ENCODE results near the gene LEP.
"Not testable (repeated sequence)": the region's sequence is repeated elsewhere in the genome, so short reads cannot be mapped to it uniquely, and the experiment has no call there.

Gene LEP

DNA sequence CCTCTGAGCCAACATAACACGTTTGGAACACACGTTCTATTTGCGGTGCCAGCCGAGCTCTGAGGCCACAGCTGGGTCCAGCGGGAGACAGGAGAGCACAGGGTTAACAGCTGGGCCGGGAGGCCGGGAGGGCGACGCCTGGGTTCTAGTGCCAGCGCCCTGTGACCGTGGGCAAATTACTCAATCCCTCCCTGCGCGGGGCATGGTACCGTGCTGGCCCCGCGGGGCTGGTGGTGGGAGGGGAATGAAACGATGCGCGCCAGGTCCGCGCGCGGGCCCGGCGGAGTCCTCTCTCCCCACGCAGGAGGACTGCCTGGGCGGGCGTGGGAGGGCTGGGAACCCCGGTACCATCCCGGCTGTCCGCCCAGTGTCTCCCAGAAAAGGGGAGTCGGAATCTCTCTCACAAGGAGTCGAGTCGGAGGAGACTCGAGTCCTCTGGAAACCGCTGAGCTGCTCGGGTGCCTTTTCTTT is 30.4 kb downstream of the LEP start:
- DNase-seq (ENCODE audit: low read depth in 1 of 2, low spot score in 1 of 2), result no peak

DNA sequence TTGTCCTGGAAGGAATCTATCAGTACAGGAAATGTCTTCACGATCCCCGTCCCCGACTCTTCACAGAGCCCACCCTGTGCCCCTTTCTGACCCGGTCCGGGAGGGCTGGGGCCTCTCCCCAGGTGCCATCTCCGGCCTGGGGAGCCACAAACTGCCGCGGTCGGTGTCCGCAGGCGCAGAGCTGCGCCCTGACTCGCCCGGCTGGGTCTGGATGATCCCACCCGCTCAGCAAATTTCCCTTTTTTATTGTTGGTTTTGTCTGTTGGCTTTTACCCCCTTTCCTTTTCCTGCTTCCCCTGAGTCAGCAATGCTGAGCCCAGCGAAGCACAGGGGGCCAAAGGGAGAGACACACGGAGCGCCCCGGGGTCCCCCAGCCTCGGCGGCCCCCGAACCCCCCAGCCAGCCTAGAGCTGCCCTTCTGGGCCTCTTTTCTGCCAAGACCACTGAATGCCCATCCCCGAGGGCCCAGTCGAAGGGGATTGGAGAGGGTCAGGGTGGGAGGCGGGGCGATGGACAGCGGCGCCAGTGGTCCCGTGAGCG is 30.9 kb downstream of the LEP start:
- DNase-seq (ENCODE audit: low read depth in 1 of 2, low spot score in 1 of 2), result no peak

DNA sequence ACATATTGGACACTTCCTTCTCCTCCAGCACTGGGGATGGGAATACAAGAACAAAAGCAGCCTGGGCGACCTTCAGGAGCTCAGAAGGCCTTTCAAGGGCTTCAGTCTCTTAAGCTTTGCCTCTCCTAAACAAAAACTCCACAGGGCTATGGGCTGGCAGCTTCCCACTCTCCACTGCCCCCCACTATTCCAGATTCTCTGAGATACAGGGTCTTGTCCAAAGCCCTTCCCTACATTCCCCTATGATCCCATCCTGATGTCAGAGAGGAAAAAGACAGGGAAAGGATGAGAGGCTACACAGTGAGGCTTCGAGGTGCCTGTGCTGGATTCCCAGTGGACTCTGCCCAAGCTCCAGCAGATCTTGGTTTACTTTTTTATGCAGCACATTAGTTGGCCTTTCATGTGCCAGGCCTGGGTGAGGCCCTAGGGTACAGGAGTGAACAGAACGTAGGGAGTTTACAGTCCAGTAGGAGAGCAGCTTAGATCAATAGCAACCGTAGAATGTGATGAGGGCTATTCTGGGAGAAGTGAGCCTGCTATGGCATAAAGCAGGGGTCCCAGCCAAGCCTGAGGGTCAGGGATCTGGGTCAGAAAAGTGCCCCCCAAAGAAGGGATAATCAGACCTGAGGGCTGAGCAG is 33.3 kb downstream of the LEP start:
- DNase-seq (ENCODE audit: low read depth in 1 of 2, low spot score in 1 of 2), result no peak

DNA sequence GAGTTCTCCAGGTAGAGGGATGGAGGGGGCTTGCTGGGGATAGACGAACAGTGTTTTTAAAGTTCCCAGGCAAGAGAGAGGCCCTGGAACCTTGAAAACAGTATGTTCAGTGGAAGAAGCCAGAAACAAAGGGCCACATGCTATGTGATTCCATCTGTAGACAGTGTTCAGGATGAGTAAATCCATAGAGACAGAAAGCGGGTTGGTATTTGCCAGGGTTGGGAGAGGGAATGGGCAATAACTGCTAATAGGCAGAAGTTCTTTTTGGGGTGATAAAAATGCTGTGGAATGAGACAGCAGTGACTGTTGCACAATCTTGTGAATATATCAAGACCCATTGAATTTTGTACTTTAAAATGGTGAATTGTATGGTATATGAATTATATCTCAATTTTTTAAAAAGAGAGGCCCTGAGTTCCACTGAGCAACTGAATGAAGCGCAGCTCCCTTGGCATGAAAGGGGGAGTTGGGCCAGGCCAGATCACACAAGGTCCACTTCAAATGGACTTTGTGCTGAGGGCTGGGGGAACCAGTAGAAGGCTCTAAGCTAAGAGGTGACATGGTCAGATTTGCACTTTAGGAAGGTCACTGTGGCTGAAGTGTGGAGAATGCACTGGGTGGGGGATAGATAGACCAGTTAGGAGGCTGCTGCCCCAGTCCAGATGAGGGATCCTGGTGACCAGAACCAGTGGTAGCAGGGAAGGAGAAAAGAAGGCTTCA is 34.0 kb downstream of the LEP start:
- no peak for DNase-seq (ENCODE audit: low read depth in 1 of 2, low spot score in 1 of 2)

DNA sequence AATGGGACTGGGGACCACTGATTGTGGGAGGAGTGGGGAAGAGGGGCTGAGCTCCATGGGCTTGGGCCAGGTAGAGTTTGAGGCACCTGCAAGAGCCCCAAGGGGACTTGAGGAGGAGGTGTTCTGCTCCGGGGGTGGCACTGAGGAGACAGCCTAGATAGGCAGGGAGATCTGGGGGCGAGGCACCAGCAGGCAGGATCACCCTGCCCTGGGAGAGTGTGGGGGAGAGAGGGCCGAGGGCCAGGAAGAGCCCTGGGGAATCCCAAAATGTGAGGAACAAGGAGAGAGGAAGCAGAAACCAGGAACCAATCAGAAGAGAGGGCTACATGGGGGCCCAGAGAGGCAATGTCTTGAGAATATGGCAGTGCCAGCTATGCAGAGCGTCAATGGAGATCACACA is 34.6 kb downstream of the LEP start:
- no peak for DNase-seq (ENCODE audit: low read depth in 1 of 2, low spot score in 1 of 2)

DNA sequence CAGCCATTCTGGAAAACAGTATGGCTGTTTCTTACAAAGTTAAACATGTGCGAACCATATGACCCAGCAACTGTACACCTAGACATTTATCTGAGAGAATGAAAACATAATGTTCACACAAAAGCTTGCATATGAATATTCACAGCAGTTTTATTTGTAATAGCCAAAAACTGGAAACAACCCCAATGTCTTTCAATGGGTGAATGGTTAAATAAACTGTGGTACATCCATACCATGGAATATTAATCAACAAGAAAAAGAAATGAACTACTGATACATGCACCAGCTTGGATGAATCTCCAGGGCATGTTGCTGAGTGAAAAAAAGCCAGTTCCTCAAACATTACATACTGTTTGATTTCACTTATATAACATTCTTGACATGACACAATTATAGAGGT is 37.3 kb downstream of the LEP start:
- no peak for DNase-seq (ENCODE audit: low read depth in 1 of 2, low spot score in 1 of 2)

DNA sequence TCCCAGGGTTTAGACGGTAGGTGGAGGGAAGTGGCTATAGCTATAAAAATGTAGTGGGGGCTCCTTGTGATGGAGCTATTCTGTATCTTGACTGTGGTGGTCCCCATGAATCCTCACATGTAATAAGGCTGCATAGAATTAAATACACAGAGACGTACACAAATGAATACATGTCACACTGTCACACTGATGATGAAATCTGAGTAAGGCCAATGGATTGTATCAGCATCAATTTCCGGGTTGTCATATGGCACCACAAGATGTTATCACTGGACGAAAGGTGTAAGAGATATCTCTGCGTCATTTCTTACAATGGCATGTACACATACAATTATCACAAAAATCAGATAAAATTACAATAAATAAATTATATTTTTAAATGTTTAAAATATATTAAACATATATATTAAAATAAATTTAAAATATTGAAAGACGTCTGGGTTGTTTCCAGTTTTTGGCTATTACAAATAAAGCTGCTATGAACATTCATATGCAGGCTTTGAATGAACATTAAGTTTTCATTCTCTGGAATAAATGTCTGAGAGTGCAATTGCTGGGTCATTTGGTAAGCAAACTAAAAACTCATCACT is 38.1 kb downstream of the LEP start:
- no peak for DNase-seq (ENCODE audit: low read depth in 1 of 2, low spot score in 1 of 2)

DNA sequence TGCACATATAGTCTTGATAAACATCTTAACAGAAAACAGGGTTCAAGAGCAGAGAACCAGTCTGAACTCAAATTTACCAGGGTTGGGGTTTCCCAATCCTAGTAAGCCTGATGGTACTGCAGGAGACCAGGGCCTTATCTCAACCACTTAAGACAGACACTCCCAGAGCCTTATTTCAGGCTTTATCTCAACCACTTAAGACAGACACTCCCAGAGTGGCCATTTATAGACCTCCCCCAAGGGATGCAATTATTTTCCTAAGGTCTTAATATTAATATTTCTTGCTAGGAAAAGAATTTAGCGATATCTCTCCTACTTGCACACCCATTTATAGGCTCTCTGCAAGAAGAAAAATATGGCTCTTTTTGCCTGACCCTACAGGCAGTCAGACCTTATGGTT is 39.4 kb downstream of the LEP start:
- not testable (repeated sequence) for DNase-seq (ENCODE audit: low read depth in 1 of 2, low spot score in 1 of 2)

DNA sequence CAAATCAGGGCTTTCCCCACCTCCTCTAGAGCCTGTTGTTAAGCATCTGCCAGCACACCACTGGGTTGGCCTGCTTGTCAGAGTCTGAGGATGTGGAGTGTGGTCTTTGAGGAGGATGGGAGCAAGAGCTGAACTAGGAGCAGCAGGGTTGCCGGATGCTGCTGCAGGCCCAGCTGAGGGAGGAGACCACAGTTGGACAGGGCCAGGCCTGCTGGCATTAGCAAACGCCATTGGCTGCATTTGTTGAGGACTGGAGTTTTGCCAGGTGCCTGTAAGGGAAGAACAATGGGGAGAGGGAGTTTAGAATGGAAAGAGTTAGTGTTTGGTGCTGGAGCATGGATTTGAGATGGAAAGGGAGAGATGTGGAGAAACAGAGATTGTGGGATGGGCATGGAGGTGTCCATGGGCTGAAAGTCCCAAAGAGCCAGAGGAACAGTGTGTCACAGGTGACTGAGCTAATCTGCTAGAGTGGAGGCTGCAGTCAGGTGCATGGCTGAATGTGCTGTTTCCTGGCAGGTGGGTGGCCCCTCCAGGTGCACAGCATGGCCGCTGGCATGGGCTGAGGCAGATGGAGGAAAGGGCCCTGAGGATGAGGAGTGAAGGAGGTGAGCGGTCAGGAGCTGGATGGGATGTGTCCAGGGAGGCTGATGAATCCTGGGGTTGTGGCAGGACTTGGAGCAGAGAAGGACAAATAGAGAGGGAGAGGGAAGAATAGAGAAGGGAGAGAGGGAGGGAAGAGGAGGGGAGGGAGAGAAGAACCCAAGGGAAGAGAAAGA is 40.7 kb downstream of the LEP start:
- DNase-seq (ENCODE audit: low read depth in 1 of 2, low spot score in 1 of 2), result no peak

DNA sequence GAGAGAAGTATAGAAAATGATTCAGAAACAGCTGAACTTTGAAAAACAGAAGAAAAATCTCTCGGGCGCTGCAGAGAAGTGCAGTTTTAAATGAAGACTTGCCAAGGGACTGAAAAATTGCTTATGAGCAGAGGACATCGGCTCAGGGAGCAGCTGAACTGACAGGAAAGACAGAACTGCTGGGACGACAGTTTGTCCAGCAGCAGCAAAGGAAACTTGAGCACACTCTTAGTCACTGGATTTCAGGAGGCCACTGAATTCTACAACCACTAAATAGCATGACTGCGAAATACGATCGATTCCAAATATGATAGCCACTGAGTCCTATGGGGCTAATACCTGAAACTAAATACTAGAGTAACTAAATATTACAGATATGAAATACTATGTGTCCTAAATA is 43.0 kb downstream of the LEP start:
- DNase-seq (ENCODE audit: low read depth in 1 of 2, low spot score in 1 of 2), result no peak

DNA sequence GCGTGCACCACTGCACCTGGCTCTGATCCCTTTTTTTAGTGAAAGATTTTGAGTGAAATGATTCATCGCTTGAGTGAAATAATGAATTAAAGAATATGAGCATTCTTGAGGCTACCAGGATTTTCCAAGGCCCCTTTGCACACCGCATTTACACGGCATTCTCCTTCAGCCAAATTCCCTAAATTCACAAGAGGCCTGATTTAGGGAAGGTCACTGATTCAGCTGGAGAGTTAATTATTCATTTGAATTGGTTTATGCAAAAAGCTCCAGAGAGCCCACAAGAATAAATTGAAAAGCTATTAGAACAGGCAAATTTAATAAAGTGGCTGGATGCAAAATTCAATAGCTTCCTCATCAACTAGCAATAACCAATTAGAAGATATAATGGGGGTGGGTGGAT is 46.5 kb downstream of the LEP start:
- no peak for DNase-seq (ENCODE audit: low read depth in 1 of 2, low spot score in 1 of 2)

DNA sequence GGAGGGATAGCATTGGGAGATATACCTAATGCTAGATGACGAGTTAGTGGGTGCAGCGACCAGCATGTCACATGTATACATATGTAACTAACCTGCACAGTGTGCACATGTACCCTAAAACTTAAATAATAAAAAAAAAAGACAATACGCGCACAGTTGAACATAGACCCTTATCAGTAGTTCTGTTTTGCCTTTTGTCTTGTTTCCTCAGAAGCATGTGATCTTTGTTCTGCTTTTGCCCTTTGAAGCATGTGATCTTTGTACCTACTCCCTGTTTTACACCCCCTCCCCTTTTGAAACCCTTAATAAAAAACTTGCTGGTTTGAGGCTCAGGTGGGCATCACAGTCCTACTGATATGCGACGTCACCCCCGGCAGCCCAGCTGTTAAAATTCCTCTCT is 56.9 kb downstream of the LEP start:
- DNase-seq (ENCODE audit: low read depth in 1 of 2, low spot score in 1 of 2), result not testable (repeated sequence)

DNA sequence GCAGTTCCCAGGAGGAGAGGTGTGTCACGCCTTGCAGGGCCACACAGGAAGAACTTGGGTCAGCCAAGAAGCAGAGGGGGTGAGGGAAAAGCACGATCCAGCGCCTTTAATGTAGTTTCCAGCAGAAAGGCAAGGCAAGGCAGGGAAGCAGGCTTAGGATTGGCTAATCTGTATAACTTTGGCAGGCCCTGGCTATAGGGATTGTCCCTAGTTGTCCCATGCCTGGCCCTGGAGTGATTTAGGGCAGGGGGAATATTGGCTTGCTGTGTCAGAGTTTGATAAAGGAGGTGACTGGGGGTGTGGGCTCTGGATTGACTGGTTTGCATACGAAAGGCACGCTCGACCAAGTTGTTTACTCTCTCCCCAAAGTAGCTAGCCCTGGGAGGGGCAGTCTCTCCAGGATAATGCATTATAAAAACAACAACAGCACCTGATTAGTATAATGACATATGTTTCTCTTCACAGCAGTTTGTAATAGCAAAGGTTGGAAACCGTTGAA is 58.1 kb downstream of the LEP start:
- no peak for DNase-seq (ENCODE audit: low read depth in 1 of 2, low spot score in 1 of 2)

DNA sequence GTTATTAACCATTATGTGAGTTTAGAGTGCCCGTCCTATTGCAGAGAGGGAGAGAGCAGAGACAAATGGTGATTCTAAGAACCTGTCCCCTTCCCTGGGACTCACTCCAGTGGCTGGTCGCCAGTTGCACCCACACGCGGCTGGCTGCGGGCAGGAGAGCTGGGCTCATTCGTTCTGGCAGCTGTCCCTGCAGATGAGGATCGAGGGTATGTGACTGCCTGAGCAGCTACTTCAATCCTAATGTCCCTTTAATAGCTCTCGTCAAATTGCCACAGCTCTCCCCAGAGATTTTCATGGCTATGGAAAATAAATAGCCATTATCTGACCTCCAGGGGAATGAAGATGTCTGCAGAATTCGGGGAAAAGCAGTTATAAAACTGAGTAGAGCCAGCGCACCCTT is 61.1 kb downstream of the LEP start:
- DNase-seq (ENCODE audit: low read depth in 1 of 2, low spot score in 1 of 2), result no peak

DNA sequence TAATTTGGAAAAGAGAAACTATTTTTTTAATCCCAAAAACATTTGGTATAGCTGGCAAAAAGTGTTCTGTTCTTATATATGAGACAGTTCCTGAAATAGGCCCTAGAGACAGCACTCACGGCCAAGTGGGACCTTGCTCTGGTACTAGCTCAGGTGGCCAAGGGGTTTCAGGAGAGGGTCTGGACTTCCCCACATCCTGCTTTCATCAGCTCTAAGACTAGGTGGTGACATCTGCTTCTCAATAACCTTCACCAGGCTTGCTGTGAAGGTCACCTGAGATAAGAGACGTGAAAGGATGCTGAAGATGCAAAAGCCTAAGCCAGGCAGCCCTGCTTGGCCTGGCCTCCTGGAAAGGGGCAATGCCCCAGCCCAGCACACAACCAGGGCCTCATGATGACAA is 62.1 kb downstream of the LEP start:
- no peak for DNase-seq (ENCODE audit: low read depth in 1 of 2, low spot score in 1 of 2)

DNA sequence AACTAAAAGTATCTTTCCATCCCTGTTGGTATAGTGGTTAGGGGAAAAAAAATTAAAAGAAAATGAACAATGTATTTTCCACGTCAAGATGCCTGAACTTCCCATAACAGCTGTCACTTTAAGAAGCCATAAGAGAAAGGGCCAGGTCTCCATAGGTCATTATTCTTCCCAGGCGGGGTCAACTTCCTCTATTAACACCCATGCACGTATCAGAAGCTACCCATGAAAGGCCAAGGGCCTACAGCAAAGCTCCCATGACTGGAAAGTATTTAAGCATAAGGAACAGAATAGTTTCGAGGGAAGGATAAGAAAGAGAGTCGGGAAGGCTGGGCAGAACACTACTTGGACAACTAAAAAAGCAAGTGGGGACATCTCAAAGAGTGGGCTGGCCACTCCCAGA is 62.6 kb downstream of the LEP start:
- no peak for DNase-seq (ENCODE audit: low read depth in 1 of 2, low spot score in 1 of 2)

DNA sequence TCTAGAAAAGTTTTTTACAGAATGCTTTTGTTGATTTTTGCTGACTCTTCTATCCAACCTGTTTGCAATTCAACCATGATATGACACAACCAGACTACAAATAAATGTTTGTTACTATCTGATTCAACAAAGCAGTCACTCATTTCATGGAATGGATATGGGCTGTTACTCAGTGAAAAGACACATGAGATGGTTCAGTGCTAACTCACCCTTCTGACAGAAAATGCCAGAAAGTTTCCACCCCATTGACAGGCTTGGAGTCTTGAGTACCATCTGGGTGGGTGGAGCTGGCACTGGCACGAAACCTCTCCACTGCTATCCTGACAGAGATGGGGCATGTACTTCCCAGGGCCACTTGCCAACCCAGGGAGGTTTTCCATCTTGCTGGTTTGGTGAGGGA is 63.1 kb downstream of the LEP start:
- DNase-seq (ENCODE audit: low read depth in 1 of 2, low spot score in 1 of 2), result no peak

DNA sequence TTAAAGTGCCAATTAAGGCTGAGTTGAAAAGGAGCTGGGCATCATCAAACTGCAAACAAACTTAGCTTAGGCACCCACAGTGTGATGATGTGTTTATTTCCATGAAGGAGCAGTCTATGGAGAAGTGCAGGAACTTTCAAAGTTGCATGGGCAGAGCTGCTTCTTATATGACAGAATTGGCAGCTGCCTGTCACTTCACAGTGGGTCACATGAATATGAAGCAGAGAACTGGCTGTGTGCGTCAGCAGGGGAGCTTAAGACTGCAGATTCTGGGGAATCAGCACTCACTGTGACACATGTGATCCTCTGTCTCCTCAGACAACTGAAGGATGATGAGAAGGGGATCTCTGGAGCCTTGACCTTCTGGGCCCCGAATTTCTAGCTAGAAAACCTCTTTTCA is 66.0 kb downstream of the LEP start:
- DNase-seq (ENCODE audit: low read depth in 1 of 2, low spot score in 1 of 2), result no peak
